ENCODE measurements around the gene LY6G5C. TPM values are rescaled to one million over a fixed set of nuclear protein-coding genes. Genes with fewer than 3 reads are reported as not detected.

LY6G5C gene
- total and polyA plus RNA-seq, 2 experiments from 2014 or later = 1.7 to 5.1 TPM

- 77 to 86% methylated on average over 4 of the region's 4 CpGs for WGBS, 2 experiments (ENCODE audit: low coverage in 1 of 2, low lambda C conversion rate in 2 of 2, missing lambda C conversion rate in 2 of 2)
- no peaks in the 10 kb centered on the region for H3K4me1 ChIP-seq (ENCODE audit: insufficient read depth)
Measured at GRCh38 chr6:31721351-31722020, 40.6 kb upstream of the LY6G5C start, which contains the start of gene LY6G6C. TSS of gene LY6G6C (minus strand) at chr6:31721746. CDS start at chr6:31721679, 67 bp downstream.

GRCh38 chr6:31720196-31720770, 39.4 kb upstream of the LY6G5C start:
- in situ Hi-C loops (cut with MboI) = no loop called here
- Histone ChIP-seq H3K4me3 (no peak overlapping the region), H3F3A (ENCODE audit: insufficient read depth) (no peaks in the 10 kb centered on the region), H3K9ac (no peak overlapping the region), H3K36me3 (ENCODE audit: low read depth) (no peaks in the 10 kb centered on the region), H3K4me2 (ENCODE audit: unreplicated experiment) (no peak overlapping the region), H3K9me3 (ENCODE audit: low read depth) (no peaks in the 10 kb centered on the region), H3K27me3 (replicated peaks; ENCODE audit: insufficient read depth) (no peaks in the 10 kb centered on the region), H3K27ac (no peak overlapping the region), H3K9me2 (ENCODE audit: insufficient read depth) (no peaks in the 10 kb centered on the region), H3K4me1 (ENCODE audit: insufficient read depth) (no peaks in the 10 kb centered on the region), H2AFZ (no peak overlapping the region), H3K79me2 (ENCODE audit: insufficient read depth) (no peaks in the 10 kb centered on the region), H4K20me1 (ENCODE audit: insufficient read depth) (no peaks in the 10 kb centered on the region)
- WGBS, 2 experiments (ENCODE audit: low coverage in 1 of 2, low lambda C conversion rate in 2 of 2, missing lambda C conversion rate in 2 of 2) = 76% methylated on average over 5 of the region's 5 CpGs
- no peak for TF ChIP-seq EZH2phosphoT487 (IDR thresholded peaks at IDR 0.05; ENCODE audit: insufficient read depth, low read depth)
- TF ChIP-seq EZH2 (IDR thresholded peaks at IDR 0.05; ENCODE audit: insufficient read depth, poor library complexity, severe bottlenecking) = no peak
- no peak for DNase-seq

More at GRCh38 chr6:31721351-31722020, 40.6 kb upstream of the LY6G5C start, which contains the start of gene LY6G6C:
- Histone ChIP-seq H3K79me2 (ENCODE audit: insufficient read depth) (no peaks in the 10 kb centered on the region), H3K4me2 (ENCODE audit: unreplicated experiment) (no peak within 1 kb of the TSS), H3K9me3 (ENCODE audit: low read depth) (no peaks in the 10 kb centered on the region), H3K9me2 (ENCODE audit: insufficient read depth) (no peaks in the 10 kb centered on the region), H3K36me3 (ENCODE audit: low read depth) (0 out of 2 replicates have a peak, but pooled peaks cover 3% of the 10 kb centered on the region), H4K20me1 (ENCODE audit: insufficient read depth) (no peaks in the 10 kb centered on the region), H3K4me3 (no peak within 1 kb of the TSS), H3K27ac (no peak within 1 kb of the TSS), H2AFZ (no peak within 1 kb of the TSS), H3K27me3 (replicated peaks; ENCODE audit: insufficient read depth) (no peaks in the 10 kb centered on the region), H3F3A (ENCODE audit: insufficient read depth) (no peaks in the 10 kb centered on the region), H3K9ac (no peak within 1 kb of the TSS)
- TF ChIP-seq EZH2phosphoT487 (IDR thresholded peaks at IDR 0.05; ENCODE audit: insufficient read depth, low read depth) (no peak), EZH2 (IDR thresholded peaks at IDR 0.05; ENCODE audit: insufficient read depth, poor library complexity, severe bottlenecking) (no peak)
- in situ Hi-C loops (cut with MboI) = no loop called here
- DNase-seq = no peak

GRCh38 chr6:31719001-31719400, 38.1 kb upstream of the LY6G5C start:
- DNase-seq = no peak
- no peaks in the 10 kb centered on the region for H4K20me1 ChIP-seq (ENCODE audit: insufficient read depth)
- H3K79me2 ChIP-seq (ENCODE audit: insufficient read depth) = no peaks in the 10 kb centered on the region
- H2AFZ ChIP-seq = no peak overlapping the region
- no peaks in the 10 kb centered on the region for H3F3A ChIP-seq (ENCODE audit: insufficient read depth)
- H3K27ac ChIP-seq = no peak overlapping the region
- WGBS, 2 experiments (ENCODE audit: low coverage in 1 of 2, low lambda C conversion rate in 2 of 2, missing lambda C conversion rate in 2 of 2) = 74 to 86% methylated on average over 5 to 6 of the region's 6 CpGs
- no peak overlapping the region for H3K4me3 ChIP-seq
- no peaks in the 10 kb centered on the region for H3K9me2 ChIP-seq (ENCODE audit: insufficient read depth)
- H3K36me3 ChIP-seq (ENCODE audit: low read depth) = no peaks in the 10 kb centered on the region
- H3K4me2 ChIP-seq (ENCODE audit: unreplicated experiment) = no peak overlapping the region
- H3K9me3 ChIP-seq (ENCODE audit: low read depth) = no peaks in the 10 kb centered on the region
- H3K9ac ChIP-seq = no peak overlapping the region
- TF ChIP-seq EZH2phosphoT487 (IDR thresholded peaks at IDR 0.05; ENCODE audit: insufficient read depth, low read depth) (no peak), EZH2 (IDR thresholded peaks at IDR 0.05; ENCODE audit: insufficient read depth, poor library complexity, severe bottlenecking) (no peak)
- in situ Hi-C loops (cut with MboI) = no loop called here
- H3K27me3 ChIP-seq (replicated peaks; ENCODE audit: insufficient read depth) = no peaks in the 10 kb centered on the region
- H3K4me1 ChIP-seq (ENCODE audit: insufficient read depth) = no peaks in the 10 kb centered on the region

- TF ChIP-seq EZH2 (IDR thresholded peaks at IDR 0.05; ENCODE audit: insufficient read depth, poor library complexity, severe bottlenecking) (no peak), EZH2phosphoT487 (IDR thresholded peaks at IDR 0.05; ENCODE audit: insufficient read depth, low read depth) (no peak)
- Histone ChIP-seq H3K4me3 (no peak overlapping the region), H3K4me2 (ENCODE audit: unreplicated experiment) (no peak overlapping the region), H3K9me3 (ENCODE audit: low read depth) (no peaks in the 10 kb centered on the region), H3K9me2 (ENCODE audit: insufficient read depth) (no peaks in the 10 kb centered on the region), H3K27ac (no peak overlapping the region), H3F3A (ENCODE audit: insufficient read depth) (no peaks in the 10 kb centered on the region), H2AFZ (no peak overlapping the region), H3K27me3 (replicated peaks; ENCODE audit: insufficient read depth) (no peaks in the 10 kb centered on the region), H3K36me3 (ENCODE audit: low read depth) (no peaks in the 10 kb centered on the region), H3K79me2 (ENCODE audit: insufficient read depth) (no peaks in the 10 kb centered on the region), H3K4me1 (ENCODE audit: insufficient read depth) (no peaks in the 10 kb centered on the region), H3K9ac (no peak overlapping the region), H4K20me1 (ENCODE audit: insufficient read depth) (no peaks in the 10 kb centered on the region)
- 21 to 50% methylated on average over 1 of the region's 1 CpG for WGBS, 2 experiments (ENCODE audit: low coverage in 1 of 2, low lambda C conversion rate in 2 of 2, missing lambda C conversion rate in 2 of 2)
- DNase-seq = no peak
- in situ Hi-C loops (cut with MboI) = no loop called here
Measured at GRCh38 chr6:31718265-31718664, 37.4 kb upstream of the LY6G5C start.
